ENCODE measurements around the gene EPS8L2.
"Not testable (repeated sequence)": the region's sequence is repeated elsewhere in the genome, so short reads cannot be mapped to it uniquely, and the experiment has no call there.

Gene EPS8L2

GRCh38 chr11:737366-737765 is 31.3 kb downstream of the EPS8L2 start (continued):
- no peak for TF ChIP-seq ZBTB11 (tag by site-specific recombination; conservative IDR thresholded peaks at IDR 0.05; ENCODE audit: low read depth)

GRCh38 chr11:737899-738298 is 31.9 kb downstream of the EPS8L2 start:
- H3K36me3 ChIP-seq (ENCODE audit: control insufficient read depth in 2 of 2, insufficient read depth in 1 of 2, low read length in 2 of 2); H3K4me3 ChIP-seq (ENCODE audit: low read depth, low read length); H3K27ac ChIP-seq (ENCODE audit: extremely low read depth, low read depth, low read length); H3K4me1 ChIP-seq (ENCODE audit: control insufficient read depth, insufficient read depth, low read length); POLR2A ChIA-PET; H3K9me3 ChIP-seq (ENCODE audit: control insufficient read depth, insufficient read depth, low read depth, low read length): not testable (repeated sequence)
- CTCF ChIA-PET: interaction anchor here (0.7 kb wide), 2 partner anchors 9 to 181 kb away, joined by 3 read pairs; no protein-coding TSS in a partner anchor

- ChIA-PET POLR2A (interaction anchor here (1.2 kb wide), 1 partner anchor 12 kb away, joined by 4 read pairs; no protein-coding TSS in a partner anchor), CTCF (no interaction called here)
- Histone ChIP-seq H3K9me3 (ENCODE audit: control insufficient read depth, insufficient read depth, low read depth, low read length) (no peaks in the 10 kb centered on the region), H3K4me3 (ENCODE audit: low read depth, low read length) (no peak overlapping the region), H3K27ac (ENCODE audit: extremely low read depth, low read depth, low read length) (no peak overlapping the region), H3K36me3 (ENCODE audit: control insufficient read depth in 2 of 2, insufficient read depth in 1 of 2, low read length in 2 of 2) (no peaks in the 10 kb centered on the region), H3K4me1 (ENCODE audit: control insufficient read depth, insufficient read depth, low read length) (no peaks in the 10 kb centered on the region)
- TF ChIP-seq ATF2 (tag by site-specific recombination; IDR thresholded peaks at IDR 0.05; ENCODE audit: low read depth) (no peak), ZBTB26 (tag by site-specific recombination; optimal IDR thresholded peaks at IDR 0.05) (no peak), ZNF677 (tag by site-specific recombination; IDR thresholded peaks at IDR 0.05) (no peak)
These were observed 36.1 kb downstream of the EPS8L2 start for GRCh38 chr11:742156-742546.

- H3K27ac ChIP-seq (ENCODE audit: extremely low read depth, low read depth, low read length): no peak overlapping the region
- CTCF ChIA-PET: no interaction called here
- POLR2A ChIA-PET: interaction anchor here (0.6 kb wide), 1 partner anchor 45 kb away, joined by 4 read pairs; no protein-coding TSS in a partner anchor
These were observed 36.7 kb downstream of the EPS8L2 start for GRCh38 chr11:742571-743201.

GRCh38 chr11:745428-745827 is 39.4 kb downstream of the EPS8L2 start:
- Histone ChIP-seq H3K4me3 (ENCODE audit: low read depth, low read length) (no peak overlapping the region), H3K27ac (ENCODE audit: extremely low read depth, low read depth, low read length) (no peak overlapping the region), H3K9me3 (ENCODE audit: control insufficient read depth, insufficient read depth, low read depth, low read length) (no peaks in the 10 kb centered on the region), H3K36me3 (ENCODE audit: control insufficient read depth in 2 of 2, insufficient read depth in 1 of 2, low read length in 2 of 2) (peaks cover 0 to 4% of the 10 kb centered on the region in 2 experiments; a peak in 2 of 3 replicates), H3K4me1 (ENCODE audit: control insufficient read depth, insufficient read depth, low read length) (no peaks in the 10 kb centered on the region)
- POLR2A ChIA-PET: interaction anchor here (1.3 kb wide), 1 partner anchor 74 kb away, joined by 5 read pairs; no protein-coding TSS in a partner anchor
- CTCF ChIA-PET: interaction anchor here (0.7 to 0.9 kb wide), 2 partner anchors 18 to 19 kb away, joined by 3 read pairs; no protein-coding TSS in a partner anchor
- TF ChIP-seq ZNF530 (tag by site-specific recombination; IDR thresholded peaks at IDR 0.05; ENCODE audit: low read depth) (no peak), CTCF (tag by site-specific recombination; IDR thresholded peaks at IDR 0.05) (no peak)

More at GRCh38 chr11:742571-743201, 36.7 kb downstream of the EPS8L2 start:
- Histone ChIP-seq H3K4me1 (ENCODE audit: control insufficient read depth, insufficient read depth, low read length) (no peaks in the 10 kb centered on the region), H3K9me3 (ENCODE audit: control insufficient read depth, insufficient read depth, low read depth, low read length) (no peaks in the 10 kb centered on the region), H3K4me3 (ENCODE audit: low read depth, low read length) (no peak overlapping the region), H3K36me3 (ENCODE audit: control insufficient read depth in 2 of 2, insufficient read depth in 1 of 2, low read length in 2 of 2) (no peaks in the 10 kb centered on the region)
- TF ChIP-seq SALL2 (tag by site-specific recombination; IDR thresholded peaks at IDR 0.05; ENCODE audit: borderline replicate concordance): no peak
